G401.6 (cell line): ENCODE data around the gene COL19A1.

Experiments
- FAIRE-seq: peaks from 2 replicates; lab custom pipeline; 2012; peaks lifted over from hg19 to GRCh38; lab: Jason Lieb, UNC

Gene COL19A1

GRCh38 chr6:70061546-70061945 is 195.2 kb downstream of the COL19A1 start:
- no peak for FAIRE-seq

- no peak for FAIRE-seq
Measured at GRCh38 chr6:70062010-70062409, 195.7 kb downstream of the COL19A1 start.

GRCh38 chr6:70072540-70073179 is 206.3 kb downstream of the COL19A1 start:
- FAIRE-seq = no peak

GRCh38 chr6:70073637-70074036 is 207.3 kb downstream of the COL19A1 start:
- no peak for FAIRE-seq

GRCh38 chr6:70079241-70079640 is 212.9 kb downstream of the COL19A1 start:
- no peak for FAIRE-seq

GRCh38 chr6:70080443-70081070 is 214.2 kb downstream of the COL19A1 start:
- FAIRE-seq = no peak

- FAIRE-seq = no peak
Measured at GRCh38 chr6:70082830-70083229, 216.5 kb downstream of the COL19A1 start.

- no peak for FAIRE-seq
Measured at GRCh38 chr6:70086806-70087205, 220.4 kb downstream of the COL19A1 start.

GRCh38 chr6:70094156-70094555 is 227.8 kb downstream of the COL19A1 start:
- FAIRE-seq = no peak

- FAIRE-seq = no peak
Measured at GRCh38 chr6:70099732-70100131, 233.4 kb downstream of the COL19A1 start.

- FAIRE-seq = no peak
Measured at GRCh38 chr6:70103798-70104197, 237.4 kb downstream of the COL19A1 start.

- peak; percentile 90 for FAIRE-seq
Measured at GRCh38 chr6:70107852-70108629, 241.7 kb downstream of the COL19A1 start.

GRCh38 chr6:70110126-70111022 is 244.0 kb downstream of the COL19A1 start:
- no peak for FAIRE-seq

GRCh38 chr6:70111737-70112136 is 245.4 kb downstream of the COL19A1 start:
- no peak for FAIRE-seq

GRCh38 chr6:70112716-70113115 is 246.4 kb downstream of the COL19A1 start:
- no peak for FAIRE-seq

- no peak for FAIRE-seq
Measured at GRCh38 chr6:70113171-70113570, 246.8 kb downstream of the COL19A1 start.

- no peak for FAIRE-seq
Measured at GRCh38 chr6:70118670-70119069, 252.3 kb downstream of the COL19A1 start.

GRCh38 chr6:70119218-70119835 is 253.0 kb downstream of the COL19A1 start:
- FAIRE-seq = no peak

- FAIRE-seq = no peak
Measured at GRCh38 chr6:70124443-70124842, 258.1 kb downstream of the COL19A1 start.

- FAIRE-seq = no peak
Measured at GRCh38 chr6:70124882-70125545, 258.7 kb downstream of the COL19A1 start.

- FAIRE-seq = no peak
Measured at GRCh38 chr6:70125602-70126001, 259.2 kb downstream of the COL19A1 start.
